Measurements from ENCODE around the gene AMIGO1.
"Not testable (repeated sequence)": the region's sequence is repeated elsewhere in the genome, so short reads cannot be mapped to it uniquely, and the experiment has no call there.

The AMIGO1 gene

DNA sequence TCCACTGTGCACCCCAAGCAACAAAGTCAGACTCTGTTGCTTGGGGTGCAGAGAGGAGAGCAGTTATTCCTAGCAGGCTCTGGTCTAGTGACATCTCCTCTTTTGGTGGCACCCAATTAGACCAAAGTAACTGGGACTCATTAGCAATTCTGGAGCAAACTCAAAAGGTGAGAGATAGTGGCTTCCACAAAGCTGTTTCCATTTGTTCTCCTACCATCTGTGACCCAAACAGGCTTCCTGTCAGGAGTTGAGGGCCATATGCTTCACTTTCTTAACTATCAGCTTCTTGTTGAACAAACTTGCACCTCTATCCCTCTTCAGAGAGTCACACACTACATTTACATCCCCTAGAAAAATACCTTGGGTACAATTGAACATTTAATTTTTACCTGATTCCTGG is 27.3 kb downstream of the AMIGO1 start:
- DNase-seq: no peak

DNA sequence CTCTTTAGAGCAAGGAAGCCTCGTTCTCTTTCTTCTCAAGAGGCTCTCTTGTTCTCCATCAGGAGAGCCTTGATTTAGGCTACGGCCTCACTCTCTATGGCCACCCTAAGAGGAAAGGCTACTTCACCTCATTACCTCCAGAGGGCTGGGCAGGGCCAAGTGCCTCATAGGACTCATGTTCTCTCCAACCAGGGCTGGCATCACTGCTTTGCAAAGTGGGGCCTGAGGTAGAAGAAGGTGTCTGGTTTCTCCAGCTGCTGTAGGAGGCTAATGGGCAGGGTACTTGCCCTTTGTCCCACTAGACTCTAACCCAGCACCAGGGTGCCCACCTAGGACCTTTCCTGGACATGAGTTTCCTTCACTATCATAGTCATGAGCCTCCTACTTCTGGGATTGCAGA is 27.9 kb downstream of the AMIGO1 start:
- no peak for DNase-seq

DNA sequence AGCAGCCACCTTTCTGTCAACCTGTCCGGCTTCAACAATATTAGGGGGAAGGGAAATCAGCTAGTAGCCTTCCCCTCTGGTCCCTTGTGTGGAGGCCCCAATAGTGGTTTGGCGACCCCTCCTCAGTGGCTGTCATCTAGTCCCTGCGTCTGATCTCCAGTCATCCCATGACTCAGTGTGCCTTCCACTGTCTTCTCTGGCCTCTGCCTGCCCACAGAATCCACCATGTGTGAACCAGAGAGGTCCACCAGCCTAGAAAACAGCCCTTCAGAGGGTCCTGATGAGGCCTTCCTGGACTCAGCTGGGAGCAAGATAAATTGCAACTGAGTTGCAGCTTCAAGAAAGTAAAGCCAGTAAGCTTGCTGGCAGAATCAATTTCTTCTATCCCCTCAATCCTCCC is 29.6 kb downstream of the AMIGO1 start:
- no peak for DNase-seq

DNA sequence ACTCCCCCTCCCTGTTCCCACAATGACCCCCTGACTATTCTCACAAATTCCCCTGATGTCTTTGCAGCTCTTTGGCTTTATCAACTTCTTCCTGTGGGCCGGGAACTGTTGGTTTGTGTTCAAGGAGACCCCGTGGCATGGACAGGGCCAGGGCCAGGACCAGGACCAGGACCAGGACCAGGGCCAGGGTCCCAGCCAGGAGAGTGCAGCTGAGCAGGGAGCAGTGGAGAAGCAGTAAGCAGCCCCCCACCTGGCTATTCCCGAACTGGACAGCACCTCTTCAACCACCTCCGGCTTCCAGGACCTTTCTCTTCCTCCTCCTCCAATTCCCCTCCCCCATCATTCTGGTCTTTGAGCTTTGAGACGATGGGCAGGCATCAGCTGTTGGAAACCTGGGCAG is 30.2 kb downstream of the AMIGO1 start:
- DNase-seq: no peak

DNA sequence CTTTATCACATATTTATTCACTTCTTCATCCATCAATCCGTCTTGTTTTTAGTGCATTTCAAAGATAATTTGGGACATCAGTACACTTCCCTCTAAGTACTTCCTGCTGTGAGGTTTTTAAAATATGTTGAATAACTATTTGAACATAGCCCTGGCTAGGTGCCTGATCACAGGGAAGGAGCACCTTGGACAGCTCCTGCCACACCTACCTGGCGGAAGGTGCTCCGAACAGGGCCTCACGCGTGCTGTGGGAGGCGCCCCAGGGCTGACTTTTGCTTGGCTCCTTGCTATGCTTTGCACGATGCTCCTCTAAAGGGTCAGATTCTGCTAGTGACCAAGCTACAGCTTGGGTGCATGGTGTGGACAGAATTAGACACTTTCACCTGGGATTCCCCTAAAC is 30.7 kb downstream of the AMIGO1 start:
- DNase-seq: peak; percentile 22

DNA sequence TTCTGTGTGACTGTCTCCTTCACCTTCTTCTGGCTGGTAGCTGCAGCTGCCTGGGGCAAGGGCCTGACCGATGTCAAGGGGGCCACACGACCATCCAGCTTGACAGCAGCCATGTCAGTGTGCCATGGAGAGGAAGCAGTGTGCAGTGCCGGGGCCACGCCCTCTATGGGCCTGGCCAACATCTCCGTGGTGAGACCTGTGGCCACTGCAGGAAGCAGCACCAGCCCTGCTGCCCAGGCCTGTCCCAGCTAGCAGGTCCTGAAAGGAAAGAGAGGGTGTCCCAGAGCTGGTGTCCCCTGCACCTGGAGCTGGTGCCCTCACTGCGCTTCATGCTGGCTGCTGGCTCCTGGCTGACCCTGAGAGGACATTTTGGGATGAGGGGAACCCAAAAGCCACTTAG is 31.7 kb downstream of the AMIGO1 start:
- DNase-seq: no peak

DNA sequence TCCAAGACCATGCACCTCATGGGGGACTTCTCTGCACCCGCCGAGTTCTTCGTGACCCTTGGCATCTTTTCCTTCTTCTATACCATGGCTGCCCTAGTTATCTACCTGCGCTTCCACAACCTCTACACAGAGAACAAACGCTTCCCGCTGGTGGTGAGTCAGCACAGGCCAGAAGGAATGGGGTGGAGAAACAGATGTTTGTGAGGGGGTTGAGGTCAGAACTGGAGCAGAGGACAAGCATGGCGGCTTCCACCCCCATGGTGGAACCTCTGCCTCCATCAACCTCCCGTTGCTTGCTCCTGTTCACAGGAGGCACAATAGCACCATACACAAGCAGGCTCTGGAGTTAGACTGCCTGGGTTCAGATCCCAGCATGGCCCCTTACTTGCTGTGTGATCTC is 32.7 kb downstream of the AMIGO1 start:
- no peak for DNase-seq

DNA sequence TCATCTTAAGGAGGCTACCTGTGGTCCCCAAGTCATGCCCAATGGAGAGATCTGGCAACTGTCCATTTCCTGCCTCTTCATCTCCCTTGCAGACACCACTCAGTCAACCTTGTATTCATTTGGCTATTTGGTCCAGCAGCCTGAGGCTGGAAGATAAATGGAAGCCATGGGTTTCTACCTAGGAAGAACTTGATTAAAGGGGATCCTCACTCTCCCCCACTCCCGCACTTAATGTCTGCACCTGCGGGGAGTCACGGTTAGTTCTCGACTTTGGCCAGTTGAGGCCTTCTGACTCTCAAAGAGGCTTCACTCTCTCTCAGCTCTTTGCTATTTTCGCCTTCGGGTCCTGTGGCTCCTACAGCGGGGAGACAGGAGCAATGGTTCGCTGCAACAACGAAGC is 34.3 kb downstream of the AMIGO1 start:
- DNase-seq: no peak

DNA sequence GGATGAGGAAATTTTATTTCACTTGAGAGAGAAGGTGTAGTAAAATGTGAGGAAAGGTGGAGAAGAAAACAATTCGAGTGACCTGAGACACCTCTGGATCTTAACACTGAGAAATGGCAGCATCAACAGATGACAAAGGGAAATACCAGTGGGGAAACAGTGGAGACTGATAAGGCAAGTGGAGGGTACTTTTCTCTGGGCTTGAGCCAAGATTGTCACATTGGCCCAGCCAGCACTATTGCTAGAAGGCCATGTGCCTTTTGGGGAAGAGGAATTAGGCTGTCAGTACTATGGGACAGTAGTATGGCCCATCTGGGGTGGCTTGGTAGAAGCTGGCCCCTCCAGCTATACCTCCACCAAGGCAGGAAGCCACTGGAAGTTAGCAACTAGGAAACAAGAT is 34.8 kb downstream of the AMIGO1 start:
- no peak for DNase-seq

DNA sequence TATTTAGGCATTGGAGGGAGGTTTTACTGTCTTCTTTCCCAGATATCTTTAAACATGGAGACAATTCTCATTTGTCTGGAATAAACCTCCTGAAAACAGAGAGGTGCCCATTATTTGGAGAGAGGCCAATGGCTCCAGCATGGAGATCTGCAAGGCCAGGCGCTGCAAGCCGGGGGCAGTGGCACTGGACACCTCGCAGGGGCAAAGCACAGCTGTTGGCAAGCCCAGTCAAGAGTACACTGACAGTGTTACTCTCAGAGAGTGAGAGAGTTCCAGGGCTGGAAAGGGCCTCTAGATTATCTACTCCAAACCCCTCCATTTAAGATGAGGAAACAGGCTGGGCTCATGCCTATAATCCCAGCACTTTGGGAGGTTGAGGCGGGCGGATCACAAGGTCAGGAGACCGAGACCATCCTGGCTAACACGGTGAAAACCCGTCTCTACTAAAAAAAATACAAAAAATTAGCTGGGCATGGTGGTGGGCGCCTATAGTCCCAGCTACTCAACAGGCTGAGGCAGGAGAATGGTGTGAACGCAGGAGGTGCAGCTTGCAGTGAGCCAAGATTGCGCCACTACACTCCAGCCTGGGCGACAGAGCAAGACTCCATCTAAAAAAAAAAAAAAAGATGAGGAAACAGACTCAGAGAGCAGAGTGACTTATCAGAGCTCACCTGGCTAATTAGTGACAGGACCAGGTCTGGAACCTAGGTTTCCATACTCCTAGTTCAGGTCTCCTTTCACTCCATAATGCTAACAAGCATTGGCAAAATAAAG is 36.1 kb downstream of the AMIGO1 start:
- not testable (repeated sequence) for DNase-seq

DNA sequence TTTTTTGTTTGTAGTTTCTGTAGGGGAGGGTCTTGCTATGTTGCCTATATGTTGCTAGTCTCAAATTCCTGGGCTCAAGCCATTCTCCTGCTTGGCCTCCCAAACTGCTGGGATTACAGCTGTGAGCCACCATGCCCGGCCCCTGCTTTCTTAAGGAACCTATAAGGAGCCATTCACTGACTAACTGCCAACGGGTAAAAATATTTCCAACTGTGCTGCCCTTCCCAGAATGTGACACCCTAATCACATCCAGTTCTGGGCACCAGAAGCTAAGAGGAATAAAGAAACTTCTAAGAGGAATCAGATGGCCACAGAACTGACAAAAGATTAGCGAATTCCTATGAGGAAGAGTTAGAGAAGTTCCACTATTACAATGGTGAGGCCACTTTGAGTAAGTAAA is 36.7 kb downstream of the AMIGO1 start:
- no peak for DNase-seq

DNA sequence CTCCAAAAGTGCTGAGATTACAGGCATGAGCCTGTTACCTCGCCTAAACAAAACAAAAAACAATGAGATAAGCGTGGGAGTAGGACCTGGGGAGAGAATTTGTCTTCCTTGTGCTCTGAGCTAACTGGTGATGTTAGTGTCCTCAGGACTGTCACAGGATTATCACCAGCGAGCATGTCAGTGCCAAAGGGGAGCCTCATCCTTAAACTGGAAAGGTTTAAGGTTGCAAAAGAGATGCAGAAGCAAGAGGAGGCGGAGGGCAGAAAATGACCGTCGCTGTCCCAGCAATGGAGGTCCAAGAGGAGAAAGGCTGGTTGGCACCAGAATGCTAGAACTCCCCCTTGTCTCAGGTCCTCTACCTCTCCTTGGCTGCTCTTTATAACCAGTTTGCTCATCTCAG is 39.3 kb downstream of the AMIGO1 start:
- no peak for DNase-seq

DNA sequence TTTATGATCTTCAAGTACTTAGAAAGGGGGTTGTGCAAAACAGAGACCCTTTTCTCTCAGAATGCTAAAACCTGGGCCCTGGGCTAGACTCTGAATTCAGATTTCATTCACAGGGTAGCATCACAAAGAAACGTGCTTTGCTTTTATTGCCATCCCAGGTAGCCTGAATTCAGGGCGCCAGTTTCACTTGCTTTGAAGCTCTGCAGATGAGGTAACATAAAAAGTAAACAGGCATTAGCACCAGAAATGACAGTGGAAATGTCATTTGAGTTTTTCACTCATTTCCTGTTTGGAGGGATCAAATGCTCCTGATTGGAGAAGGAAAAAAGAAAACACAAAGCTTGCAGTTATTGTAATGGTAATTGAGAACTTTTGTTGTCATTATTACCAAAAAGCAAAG is 40.6 kb downstream of the AMIGO1 start:
- no peak for DNase-seq

DNA sequence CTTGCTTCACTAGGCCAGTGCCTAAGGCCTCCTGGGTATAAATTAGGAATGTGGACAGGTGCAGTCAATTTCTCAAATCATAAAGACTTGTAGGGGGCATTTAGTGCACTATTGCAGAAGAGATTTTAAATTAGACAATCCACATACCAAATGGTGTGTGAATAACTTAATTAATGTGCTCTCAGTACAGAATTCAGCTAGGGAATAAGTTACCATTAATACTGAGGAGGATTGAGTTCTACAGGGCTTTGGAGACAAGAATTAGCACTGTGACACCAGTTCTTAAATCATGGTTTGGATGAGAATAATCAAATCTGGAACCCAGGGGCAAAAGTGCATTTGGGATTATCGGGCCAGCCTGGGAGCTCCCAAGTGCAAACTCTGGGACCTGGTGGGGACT is 41.5 kb downstream of the AMIGO1 start:
- no peak for DNase-seq

DNA sequence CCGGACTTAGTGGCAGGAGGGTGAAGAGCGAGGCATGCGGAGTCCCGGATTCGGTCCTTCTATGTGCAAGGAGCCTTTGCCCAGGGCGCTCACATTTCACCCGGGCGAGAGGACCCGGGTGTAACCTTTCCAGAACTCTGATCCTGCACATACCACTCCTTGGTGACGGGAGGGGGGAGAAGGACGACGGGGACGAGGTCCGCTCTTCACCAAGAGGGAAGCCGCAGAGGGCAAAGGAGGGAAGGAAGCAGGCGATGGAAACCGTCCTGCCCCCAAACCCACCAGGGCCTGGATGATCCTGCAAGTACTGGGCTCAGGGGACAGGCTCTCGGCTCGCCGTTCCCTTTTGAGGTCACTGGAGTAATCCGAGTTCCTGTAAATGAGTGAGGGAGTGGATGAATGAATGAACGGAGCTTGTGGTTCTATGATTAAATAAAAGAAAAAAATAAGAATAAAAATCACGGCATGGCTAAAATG is 42.2 kb downstream of the AMIGO1 start:
- DNase-seq: no peak

DNA sequence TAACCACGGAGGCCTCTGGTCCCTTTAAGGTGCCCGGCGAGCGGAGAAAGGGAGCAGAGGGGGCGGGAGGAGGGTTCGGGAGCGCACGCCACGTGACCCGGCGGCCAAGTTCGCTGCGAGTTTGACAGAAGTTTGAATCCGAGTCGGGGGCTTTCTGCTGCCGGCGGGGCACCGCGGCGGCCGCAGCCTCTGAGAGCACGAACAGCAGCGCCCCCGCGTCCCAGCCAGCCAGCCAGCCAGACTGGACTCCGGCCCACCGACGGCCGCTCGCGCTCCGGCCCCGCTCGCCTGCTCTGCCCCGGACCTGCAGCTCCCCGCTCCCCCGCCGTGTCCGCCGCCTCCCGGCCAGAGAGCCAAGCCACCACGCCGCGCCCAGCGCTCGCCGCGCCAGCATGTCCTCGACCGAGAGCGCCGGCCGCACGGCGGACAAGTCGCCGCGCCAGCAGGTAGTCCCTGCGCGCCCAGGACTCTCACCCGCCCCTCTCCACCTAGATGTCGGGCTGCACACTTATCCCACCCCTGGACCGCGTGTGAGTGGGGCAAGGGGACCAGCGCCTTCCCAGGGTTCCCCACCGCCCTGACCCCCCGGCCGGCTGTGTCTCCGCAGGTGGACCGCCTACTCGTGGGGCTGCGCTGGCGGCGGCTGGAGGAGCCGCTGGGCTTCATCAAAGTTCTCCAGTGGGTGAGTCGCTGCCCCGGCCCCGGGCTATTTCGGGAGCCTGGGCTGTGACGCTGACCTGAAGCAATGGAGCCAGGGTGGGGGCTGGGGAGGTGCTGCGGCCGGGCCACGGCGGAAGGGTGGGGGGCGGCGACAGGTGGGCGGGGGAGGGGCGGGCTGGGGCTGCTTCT is 42.9 kb downstream of the AMIGO1 start, which contains the start of gene SYPL2:
TSS of gene SYPL2 (plus strand) at position 95 of the 849 bp plus-strand sequence. CDS start at position 393, 298 bp downstream.
- DNase-seq: peak; percentile 44

DNA sequence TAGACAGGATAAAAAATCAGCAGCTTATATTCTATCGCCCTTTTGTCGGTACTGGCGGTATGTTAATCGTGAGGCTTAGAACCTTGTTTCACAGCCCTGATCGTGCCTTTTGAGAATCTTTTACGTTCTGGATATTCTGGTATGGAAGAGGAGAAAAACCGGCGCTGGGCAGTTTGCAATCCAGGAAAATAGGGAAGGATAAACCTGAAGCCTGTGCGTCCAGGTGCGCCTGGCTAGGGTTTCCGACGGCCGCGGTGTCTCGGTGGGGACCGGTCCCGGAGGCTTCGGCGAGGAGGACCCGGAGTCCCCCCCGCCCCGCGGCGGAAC is 43.4 kb downstream of the AMIGO1 start:
- DNase-seq: no peak

DNA sequence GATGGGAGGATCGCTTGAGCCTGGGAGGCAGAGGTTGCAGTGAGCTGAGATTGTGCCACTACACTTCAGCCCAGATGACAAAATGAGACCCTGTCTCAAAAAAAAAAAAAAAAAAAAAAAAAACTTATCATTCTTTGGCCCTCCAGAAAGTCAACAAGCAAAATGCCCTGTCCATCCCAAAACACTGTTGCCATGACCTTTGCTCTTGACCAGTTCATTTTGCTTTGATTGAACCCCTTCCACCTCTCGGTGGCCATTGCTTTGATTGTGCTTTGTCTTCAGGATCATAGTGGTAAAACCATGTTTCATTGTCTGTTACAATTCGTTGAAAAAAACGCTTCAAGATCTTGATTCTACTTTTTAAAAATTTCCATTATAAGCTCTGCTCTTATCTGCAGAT is 51.7 kb downstream of the AMIGO1 start:
- no peak for DNase-seq

DNA sequence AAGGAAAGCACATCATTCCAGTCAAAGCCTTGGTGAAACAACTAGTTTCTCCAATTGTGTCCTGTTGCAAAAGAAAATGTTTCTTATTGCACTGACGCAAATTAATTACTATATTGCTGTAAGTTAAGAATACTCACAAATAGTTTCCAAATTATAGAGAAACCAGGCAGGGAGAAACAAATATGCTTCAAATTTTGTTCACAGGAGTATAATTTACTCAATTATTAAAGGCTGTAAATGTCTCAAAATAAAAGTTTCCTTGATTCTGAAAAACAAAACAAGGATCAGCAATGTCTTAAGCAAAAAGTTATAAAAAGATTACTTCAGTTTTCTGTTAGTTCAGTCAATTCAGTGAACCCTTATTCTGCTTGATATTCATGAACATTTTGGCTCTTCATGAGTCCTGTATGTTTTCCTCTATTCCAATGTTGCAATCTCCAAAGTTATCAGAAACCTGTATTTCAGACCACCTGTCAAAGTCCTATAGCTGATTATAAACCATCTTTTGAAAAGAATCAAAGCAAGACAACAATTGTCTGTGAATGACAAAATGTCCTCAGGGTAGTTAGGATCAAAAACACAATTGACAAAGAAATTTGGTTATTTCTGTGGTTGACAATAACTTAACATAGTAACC is 54.9 kb downstream of the AMIGO1 start:
- no peak for DNase-seq
